HepG2 (cell line): ENCODE results near the gene SMYD4. TPM values are rescaled to one million over a fixed set of nuclear protein-coding genes. Genes with fewer than 3 reads are reported as not detected.
A peak's percentile ranks its signal among the peaks of the same experiment; 100 is the strongest.

Source experiments
- ATF7-NPFF ChIP-seq: sonication (generic); formaldehyde crosslinking; IDR thresholded peaks from 2 replicates; pipeline ENCODE4 v1.8.1; 2023; ENCODE audit warnings: mild to moderate bottlenecking, low read depth, missing genetic modification reagents, moderate library complexity
- HMGXB4 ChIP-seq, 2 experiments: sonication (generic) in 1 of 2; formaldehyde crosslinking in 1 of 2; IDR thresholded peaks; 2 replicates each; pipeline versions ENCODE4 v1.4.0 to v1.6.1; 2018 to 2020; ENCODE audit warnings: missing genetic modification reagents in 2 of 2, borderline replicate concordance in 1 of 2, low read depth in 1 of 2, mild to moderate bottlenecking in 1 of 2, missing biosample characterization in 1 of 2
- MAFF ChIP-seq: IDR thresholded peaks from 2 replicates; pipeline ENCODE4 v1.6.1; 2011; ENCODE audit warnings: low read depth, low read length, improper control_type of control experiment
- MYNN ChIP-seq: sonication (generic); formaldehyde crosslinking; IDR thresholded peaks from 2 replicates; pipeline ENCODE4 v1.4.0; 2020; ENCODE audit warnings: mild to moderate bottlenecking, low read depth, missing genetic modification reagents
- NFKBIZ ChIP-seq: IDR thresholded peaks from 2 replicates; pipeline ENCODE4 v1.6.1; 2018; ENCODE audit warnings: missing genetic modification reagents, missing compliant biosample characterization
- PAX8 ChIP-seq: sonication (generic); formaldehyde crosslinking; IDR thresholded peaks from 2 replicates; pipeline ENCODE4 v1.8.0; 2022; ENCODE audit warnings: mild to moderate bottlenecking, missing genetic modification reagents, borderline replicate concordance
- PLSCR1 ChIP-seq: sonication (generic); formaldehyde crosslinking; IDR thresholded peaks from 2 replicates; pipeline ENCODE4 v1.5.0; 2020; ENCODE audit warnings: missing genetic modification reagents, mild to moderate bottlenecking, borderline replicate concordance
- RFX3 ChIP-seq: IDR thresholded peaks from 2 replicates; pipeline ENCODE4 v1.6.1; 2016; ENCODE audit warnings: missing biosample characterization, missing genetic modification reagents
- SALL1 ChIP-seq: sonication (generic); formaldehyde crosslinking; IDR thresholded peaks from 2 replicates; pipeline ENCODE4 v1.8.0; 2022; ENCODE audit warnings: mild to moderate bottlenecking, missing genetic modification reagents
- SRY ChIP-seq: sonication (generic); formaldehyde crosslinking; IDR thresholded peaks from 2 replicates; pipeline ENCODE4 v1.8.0; 2022; ENCODE audit warnings: mild to moderate bottlenecking, missing genetic modification reagents
- THYN1 ChIP-seq: sonication (generic); formaldehyde crosslinking; IDR thresholded peaks from 2 replicates; pipeline ENCODE4 v1.8.1; 2023; ENCODE audit warnings: low read depth, mild to moderate bottlenecking, moderate library complexity, missing genetic modification reagents, borderline replicate concordance
- WIZ ChIP-seq: sonication (generic); formaldehyde crosslinking; IDR thresholded peaks from 2 replicates; pipeline ENCODE4 v1.5.1; 2020; ENCODE audit warnings: mild to moderate bottlenecking, missing genetic modification reagents
- YY1 ChIP-seq: IDR thresholded peaks from 2 replicates; pipeline ENCODE4 v1.6.1; 2011; ENCODE audit warnings: low read length, low read depth, moderate library complexity, mild to moderate bottlenecking; ENCODE audit not compliant: insufficient read depth, insufficient replicate concordance
- ZNF20 ChIP-seq: sonication (generic); formaldehyde crosslinking; IDR thresholded peaks from 2 replicates; pipeline ENCODE4 v1.4.0; 2020; ENCODE audit warnings: mild to moderate bottlenecking, moderate library complexity, missing genetic modification reagents
- ZNF318 ChIP-seq: sonication (generic); formaldehyde crosslinking; IDR thresholded peaks from 2 replicates; pipeline ENCODE4 v1.4.0; 2020; ENCODE audit warnings: mild to moderate bottlenecking, missing genetic modification reagents
- ZNF337 ChIP-seq: sonication (generic); formaldehyde crosslinking; IDR thresholded peaks from 2 replicates; pipeline ENCODE4 v1.5.1; 2020; ENCODE audit warnings: missing genetic modification reagents, low read depth, mild to moderate bottlenecking, borderline replicate concordance
- polyA plus RNA-seq, 8 experiments: library from polyadenylated mRNA; depleted of rRNA in 3 of 8; stranded (reverse) in 7 of 8; unstranded in 1 of 8; fragments of >200 nt; fragmentation: Illumina TruSeq in 4 of 8; extraction: Trizol in 4 of 8; gene quantifications; 2 replicates each; pipeline versions ENCODE4 v1.2.1 to v1.2.3, GENCODE V29; 2011 to 2016; ENCODE audit warnings: low read depth in 4 of 8, missing spikeins in 1 of 8, mixed read lengths in 1 of 8; ENCODE audit not compliant: insufficient read depth in 1 of 8
- total RNA-seq, 5 experiments: library from RNA; depleted of rRNA; stranded (reverse); fragments of >200 nt; fragmentation: Illumina TruSeq; extraction: Trizol; gene quantifications; 2 replicates each; pipeline ENCODE4 v1.2.3, GENCODE V29; 2016; ENCODE audit warnings: low read depth in 1 of 5

SMYD4 gene
- total and polyA plus RNA-seq, 2 of the 13 experiments (the other 11 are each of a cell fraction or from before 2014, with no cell fraction given) = 7.4 to 11.3 TPM

DNA sequence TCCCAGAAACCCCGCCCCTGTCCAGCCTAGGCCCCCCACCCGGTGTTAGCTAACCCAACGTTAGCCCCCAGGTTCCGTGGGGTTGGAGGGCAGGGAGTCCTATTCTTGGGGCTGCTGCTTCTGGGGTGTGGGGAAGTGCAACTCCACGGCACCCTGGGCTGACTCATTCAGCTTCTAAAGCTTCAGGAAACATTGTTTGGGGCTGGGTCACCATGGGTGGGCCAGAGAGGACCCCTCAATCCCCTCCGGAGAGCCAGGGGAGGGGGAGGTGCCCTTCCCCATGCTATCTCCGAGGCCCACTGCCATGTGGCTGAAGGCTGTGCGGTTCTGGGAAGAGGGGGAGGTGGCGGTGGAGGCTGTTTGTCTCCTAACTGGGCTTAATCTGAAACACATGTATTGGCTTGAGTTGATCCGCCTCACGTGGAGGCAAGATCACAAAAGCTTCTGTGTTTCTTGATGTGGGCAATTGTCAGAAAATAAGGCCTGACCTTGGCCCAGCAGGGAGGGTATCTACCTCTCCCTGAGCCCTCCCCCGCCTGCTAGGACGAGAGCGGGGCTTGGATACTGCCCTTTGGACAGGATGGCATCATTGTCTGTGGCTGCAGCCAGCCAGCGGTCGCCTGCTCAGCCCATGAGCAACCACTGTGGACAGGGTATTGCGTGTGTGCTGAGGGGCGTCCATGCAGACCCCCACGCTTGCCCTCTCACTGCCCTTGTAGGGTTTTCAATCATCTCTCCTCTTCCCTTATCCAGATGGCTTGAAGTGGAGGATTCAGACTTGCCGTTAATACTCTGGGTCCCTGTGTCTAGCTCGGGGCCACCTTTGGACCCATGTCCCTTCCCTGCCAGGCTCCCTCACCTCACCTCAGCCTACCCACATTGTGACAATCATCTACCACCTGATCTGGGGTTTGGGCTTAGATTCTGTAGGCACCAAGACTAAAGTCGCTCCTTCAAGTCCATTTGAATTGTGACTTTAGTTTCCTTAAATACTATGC is 66.5 kb downstream of the SMYD4 start (continued):
- TF ChIP-seq HMGXB4 (CRISPR knock-in tag; IDR thresholded peaks at IDR 0.05; ENCODE audit: borderline replicate concordance in 1 of 2, low read depth in 1 of 2) (peak; percentile 5 to 62; a peak in 2 of 4 replicates), RFX3 (0 out of 2 replicates have a peak, but pooled peaks have one; percentile 13), ZNF337 (CRISPR knock-in tag) (no peak), SRY (no peak; the same call in 1 of the 2 replicates), YY1 (peak; percentile 53), SALL1 (CRISPR knock-in tag) (peak; percentile 83), NFKBIZ (CRISPR knock-in tag) (peak; percentile 61; the same call in 1 of the 2 replicates), ZNF20 (CRISPR knock-in tag) (no peak), THYN1 (no peak), WIZ (CRISPR knock-in tag) (0 out of 2 replicates have a peak, but pooled peaks have one; percentile 16), ZNF318 (CRISPR knock-in tag) (no peak; the same call in none of the 2 replicates), ATF7-NPFF (CRISPR knock-in tag) (peak; percentile 22; the same call in 1 of the 2 replicates), MYNN (CRISPR knock-in tag) (no peak; the same call in 1 of the 2 replicates), PAX8 (0 out of 2 replicates have a peak, but pooled peaks have one; percentile 36), PLSCR1 (CRISPR knock-in tag) (no peak), MAFF (no peak)
